HG03439 (cell line): ENCODE results near the gene RAPH1.

Experiments used
- ATAC-seq: cut with Tn5 transposase; IDR thresholded peaks from one replicate; pipeline ENCODE4 v1.9.1; 2021; ENCODE audit warnings: mild to moderate bottlenecking, moderate library complexity; ENCODE audit not compliant: unreplicated experiment

RAPH1 gene

GRCh38 chr2:203366639-203367466 is 168.2 kb downstream of the RAPH1 start:
- ATAC-seq: no peak

- ATAC-seq: no peak
Measured at GRCh38 chr2:203361922-203362321, 173.2 kb downstream of the RAPH1 start.

GRCh38 chr2:203361495-203361894 is 173.6 kb downstream of the RAPH1 start:
- ATAC-seq: no peak

- no peak for ATAC-seq
Measured at GRCh38 chr2:203360833-203361430, 174.2 kb downstream of the RAPH1 start.

GRCh38 chr2:203359450-203359849 is 175.7 kb downstream of the RAPH1 start:
- ATAC-seq: no peak

GRCh38 chr2:203354966-203355365 is 180.1 kb downstream of the RAPH1 start:
- no peak for ATAC-seq

- ATAC-seq: no peak
Measured at GRCh38 chr2:203352604-203353255, 182.4 kb downstream of the RAPH1 start.

GRCh38 chr2:203347375-203347774 is 187.7 kb downstream of the RAPH1 start:
- ATAC-seq: no peak

- no peak for ATAC-seq
Measured at GRCh38 chr2:203346612-203347011, 188.5 kb downstream of the RAPH1 start.

- no peak for ATAC-seq
Measured at GRCh38 chr2:203344667-203345066, 190.4 kb downstream of the RAPH1 start.
